Measurements from ENCODE around the gene SLC22A23.

- no peak for TF ChIP-seq CTCF (conservative IDR thresholded peaks at IDR 0.05)
- no peak for TF ChIP-seq ZFX (IDR thresholded peaks at IDR 0.05)
Measured at GRCh38 chr6:3368685-3369084, 88.2 kb downstream of the SLC22A23 start.

Measured in C4-2B (cell line).